Measurements from ENCODE around the gene NOX5.

Gene NOX5

DNA sequence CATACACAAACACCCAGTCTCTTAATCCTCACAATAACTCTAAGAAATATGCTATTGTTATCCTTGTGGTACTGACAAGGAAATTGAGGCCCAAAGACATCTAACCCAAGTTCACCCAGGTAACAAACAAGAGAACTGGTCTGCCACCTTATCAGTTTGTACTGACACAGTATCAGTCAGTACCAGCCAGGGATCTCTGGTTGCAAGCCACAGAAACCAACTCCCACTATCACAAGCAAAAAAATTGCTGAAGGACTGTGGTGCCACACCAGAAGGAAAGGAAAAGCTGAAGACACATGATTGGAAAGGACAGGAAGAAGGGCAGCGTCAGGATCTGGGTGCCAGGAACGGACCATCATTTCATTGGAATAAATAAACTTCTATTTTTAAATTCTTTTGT, 82.1 kb downstream of the NOX5 start:
- DNase-seq (ENCODE audit: low read depth in 1 of 2, low spot score in 1 of 2) = no peak

DNA sequence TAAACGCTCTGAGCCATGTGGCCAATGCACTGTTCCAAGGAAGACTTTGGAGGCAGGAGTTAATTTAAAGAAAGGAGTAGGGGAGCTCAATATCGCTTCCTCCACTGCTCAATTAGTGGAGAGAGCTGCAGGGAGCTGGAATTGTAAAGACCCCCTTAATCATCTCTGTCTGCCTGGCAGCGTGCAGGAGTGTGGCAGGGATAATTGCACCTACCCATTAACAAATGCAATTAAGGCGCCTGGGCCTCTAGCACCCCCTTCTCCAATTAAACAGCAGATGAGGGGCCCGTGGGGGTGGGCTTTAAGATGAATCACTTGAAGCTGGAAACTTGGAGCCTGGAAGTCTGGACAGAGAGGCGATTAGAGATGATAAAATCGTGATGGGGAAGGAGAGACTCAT, 84.3 kb downstream of the NOX5 start:
- no peak for DNase-seq (ENCODE audit: low read depth in 1 of 2, low spot score in 1 of 2)

DNA sequence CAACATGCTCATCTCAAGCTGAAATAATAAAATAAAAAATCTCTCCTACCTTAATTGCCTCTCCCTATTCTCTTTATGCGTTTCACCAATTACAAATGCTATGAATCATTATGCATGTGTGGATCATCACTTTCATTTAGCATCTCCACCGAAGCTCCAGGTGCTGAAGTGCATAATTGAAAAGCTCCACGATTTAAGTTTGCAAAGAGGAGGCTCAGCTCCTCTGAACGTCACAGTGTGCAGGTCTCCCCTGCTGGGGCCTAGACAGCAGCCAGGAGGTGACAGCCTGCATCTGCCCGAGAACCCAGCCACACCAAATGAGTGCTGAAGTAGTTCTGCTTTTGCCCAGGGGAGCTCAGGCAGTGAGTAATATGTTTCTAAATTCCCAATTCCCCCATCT, 85.4 kb downstream of the NOX5 start:
- no peak for DNase-seq (ENCODE audit: low read depth in 1 of 2, low spot score in 1 of 2)

DNA sequence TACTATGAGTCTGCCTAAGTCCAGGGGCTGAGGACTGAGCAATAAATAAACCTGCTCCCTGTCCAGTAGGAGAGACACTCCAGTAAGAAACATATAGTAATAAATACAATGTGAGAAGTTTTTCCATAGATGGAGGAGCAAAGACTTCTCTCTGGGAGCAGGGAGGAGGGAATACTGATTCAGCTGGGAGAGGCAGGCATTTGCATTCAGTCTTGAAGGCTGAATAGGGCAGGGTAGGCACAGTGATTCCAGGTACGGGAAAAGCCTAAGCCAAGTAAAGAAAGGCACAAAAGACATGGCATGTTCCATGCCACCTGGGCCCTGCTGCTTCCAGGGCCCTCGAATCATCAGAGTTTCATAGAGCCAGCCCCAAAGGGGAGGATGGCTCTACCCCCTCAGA, 86.3 kb downstream of the NOX5 start:
- no peak for DNase-seq (ENCODE audit: low read depth in 1 of 2, low spot score in 1 of 2)

DNA sequence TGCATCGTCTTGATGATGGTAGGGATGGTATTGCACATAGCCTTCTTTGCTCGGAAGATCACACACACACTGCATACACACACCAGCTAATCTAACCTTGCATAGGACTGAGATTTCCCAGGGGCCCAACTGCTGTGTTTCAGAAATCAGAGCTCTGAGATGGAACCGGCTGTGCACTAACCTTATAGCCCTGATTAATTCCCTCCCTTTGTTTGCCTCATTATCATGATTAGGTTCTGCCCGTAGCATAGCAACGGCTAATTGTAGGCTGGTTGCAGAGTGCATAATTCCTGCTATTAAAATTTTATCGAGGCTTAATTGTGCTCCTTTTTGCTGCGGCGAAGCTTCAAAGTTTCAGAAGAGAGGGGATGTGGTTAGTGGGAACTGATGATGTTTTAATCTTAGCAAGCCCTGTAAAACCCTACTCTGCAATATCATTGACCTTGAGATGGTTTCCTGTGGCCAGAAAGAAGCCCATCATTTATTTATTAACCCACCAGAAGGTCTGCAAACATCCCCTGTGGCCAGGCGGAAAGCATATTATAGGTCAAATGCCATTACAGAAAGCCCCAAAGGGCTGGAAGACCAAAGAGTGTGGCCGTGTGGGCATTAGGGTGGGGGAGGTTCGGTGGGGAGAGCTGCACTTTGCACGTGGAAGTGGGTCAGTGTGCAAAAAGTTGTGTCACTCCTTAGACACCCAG, 89.7 kb downstream of the NOX5 start:
- no peak for DNase-seq (ENCODE audit: low read depth in 1 of 2, low spot score in 1 of 2)

DNA sequence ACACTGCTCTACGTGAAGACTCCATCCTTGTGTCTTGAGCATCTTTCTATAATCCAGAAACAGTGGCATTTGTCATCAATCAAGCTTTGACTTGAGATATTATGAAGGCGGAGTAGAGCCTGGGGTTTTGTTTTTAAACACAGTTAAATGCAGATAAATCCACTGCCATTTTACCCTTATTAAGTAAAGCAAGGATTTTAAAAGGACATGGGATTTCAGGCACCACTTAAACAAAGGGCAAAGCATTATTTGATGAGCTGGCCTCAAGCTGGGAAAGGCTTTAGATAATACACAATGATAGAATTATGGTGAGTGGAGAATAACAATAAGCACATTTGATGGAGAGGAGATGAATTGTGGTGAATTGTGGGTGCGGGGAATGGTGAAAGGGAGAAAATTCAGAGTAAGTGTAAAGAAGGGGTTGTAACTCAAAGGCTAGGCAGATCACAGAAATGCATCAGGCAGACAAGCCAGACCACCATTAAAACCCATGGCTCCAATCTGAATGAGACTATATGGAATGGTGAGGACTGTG, 91.0 kb downstream of the NOX5 start:
- no peak for DNase-seq (ENCODE audit: low read depth in 1 of 2, low spot score in 1 of 2)

DNA sequence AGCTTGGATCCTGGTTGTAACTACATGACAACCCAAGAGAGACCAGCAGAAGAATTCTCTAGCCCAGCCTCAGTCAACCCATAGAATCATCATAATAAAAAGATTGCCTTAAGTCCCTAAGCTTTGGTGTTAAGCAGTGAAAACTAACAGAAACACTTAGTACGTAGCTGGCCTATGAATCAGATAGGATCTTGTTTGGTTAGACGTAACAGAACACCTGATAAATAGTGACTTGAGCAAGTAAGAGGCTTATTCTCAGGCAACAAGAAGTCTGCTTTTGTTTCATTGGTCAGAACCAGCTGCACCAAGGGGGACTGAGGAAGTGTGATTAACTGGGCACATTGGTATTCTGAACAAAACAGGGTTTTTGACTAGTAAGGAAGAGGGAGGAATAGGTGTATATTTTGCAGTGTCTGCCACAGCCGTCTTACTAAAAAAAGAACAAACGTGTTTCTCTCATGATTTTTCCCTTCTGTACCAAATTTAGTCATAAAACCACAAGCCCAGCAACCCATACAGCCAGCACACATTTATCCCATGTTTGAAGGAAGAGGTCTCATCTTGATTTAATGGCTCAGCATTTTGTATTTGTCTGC, 92.6 kb downstream of the NOX5 start:
- DNase-seq (ENCODE audit: low read depth in 1 of 2, low spot score in 1 of 2) = no peak
